Middle frontal gyrus (tissue), 1 donor: ENCODE measurements around the gene UCP3.
"Not testable (repeated sequence)": the region's sequence is repeated elsewhere in the genome, so short reads cannot be mapped to it uniquely, and the experiment has no call there.

Experiments used
- DNase-seq: peaks from one replicate; pipeline ENCODE4 v3.0.0-alpha.2; 2015; ENCODE audit warnings: low spot score; ENCODE audit errors: extremely low spot score

UCP3 gene

GRCh38 chr11:74000307-74001133 lies 8.4 kb downstream of the UCP3 start:
- DNase-seq: no peak

DNA sequence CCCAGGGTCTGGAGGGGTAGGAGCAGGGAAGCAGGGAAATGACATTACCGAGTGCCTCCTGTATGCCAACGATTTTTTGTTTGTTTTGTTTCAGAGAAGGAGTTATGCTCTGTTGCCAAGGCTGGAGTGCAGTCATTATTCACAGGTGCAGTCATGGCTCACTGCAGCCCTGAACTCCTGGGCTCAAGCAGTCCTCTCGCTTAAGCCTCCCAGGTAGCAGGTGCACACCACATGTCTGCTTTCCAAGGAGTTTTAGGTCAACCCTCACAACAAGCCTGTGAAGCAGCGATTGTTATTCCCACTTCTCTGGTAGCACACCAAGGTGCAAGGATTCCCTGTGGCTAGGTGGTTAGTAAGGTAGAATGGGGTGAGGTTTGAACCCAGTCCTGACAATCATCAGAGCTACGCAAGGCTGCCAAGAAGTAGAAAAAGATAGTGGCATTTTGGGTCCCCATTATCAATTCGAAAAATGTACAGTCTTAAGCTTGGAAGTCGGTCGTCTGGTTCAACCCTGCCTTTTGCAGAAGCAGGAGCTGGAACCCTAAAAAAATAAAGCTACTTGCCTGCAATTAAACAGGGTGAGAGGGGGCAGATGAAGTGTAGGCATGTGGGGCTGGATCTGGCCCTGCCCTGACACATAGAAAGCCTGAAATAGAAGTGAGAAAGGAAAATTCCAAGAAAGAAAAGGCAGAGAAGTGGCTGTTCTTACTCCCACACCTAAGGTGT lies 9.1 kb downstream of the UCP3 start:
- no peak for DNase-seq

DNA sequence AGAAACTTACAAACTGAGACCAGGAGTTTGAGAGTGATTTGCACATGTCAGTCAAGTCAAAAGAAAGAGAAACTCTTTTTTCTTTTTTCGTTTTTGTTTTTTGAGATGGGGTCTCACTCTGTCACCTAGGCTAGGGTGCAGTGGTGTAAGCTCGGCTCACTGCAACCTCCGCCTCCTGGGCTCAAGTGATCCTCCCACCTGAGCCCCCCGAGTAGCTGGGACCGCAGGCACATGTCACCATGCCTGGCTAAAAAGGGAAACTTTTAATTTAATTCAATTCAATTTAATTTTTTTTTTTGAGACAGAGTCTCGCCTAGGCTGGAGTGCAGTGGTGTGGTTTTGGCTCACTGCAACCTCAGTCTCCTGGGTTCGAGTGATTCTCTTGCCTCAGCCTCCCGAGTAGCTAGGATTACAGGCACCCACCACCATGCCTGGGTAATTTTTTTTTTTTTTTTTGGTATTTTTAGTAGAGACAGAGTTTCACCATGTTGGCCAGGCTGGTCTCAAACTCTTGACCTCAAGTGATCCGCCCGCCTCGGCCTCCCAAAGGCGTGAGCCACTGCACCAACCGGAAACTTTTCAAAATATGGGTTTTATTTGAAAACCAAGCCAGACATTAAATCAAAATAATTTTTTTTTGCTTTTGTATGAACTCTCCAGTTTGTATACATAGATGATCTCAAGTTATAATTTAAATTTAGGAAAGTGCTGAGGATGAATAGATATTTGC lies 9.9 kb downstream of the UCP3 start:
- DNase-seq: no peak

DNA sequence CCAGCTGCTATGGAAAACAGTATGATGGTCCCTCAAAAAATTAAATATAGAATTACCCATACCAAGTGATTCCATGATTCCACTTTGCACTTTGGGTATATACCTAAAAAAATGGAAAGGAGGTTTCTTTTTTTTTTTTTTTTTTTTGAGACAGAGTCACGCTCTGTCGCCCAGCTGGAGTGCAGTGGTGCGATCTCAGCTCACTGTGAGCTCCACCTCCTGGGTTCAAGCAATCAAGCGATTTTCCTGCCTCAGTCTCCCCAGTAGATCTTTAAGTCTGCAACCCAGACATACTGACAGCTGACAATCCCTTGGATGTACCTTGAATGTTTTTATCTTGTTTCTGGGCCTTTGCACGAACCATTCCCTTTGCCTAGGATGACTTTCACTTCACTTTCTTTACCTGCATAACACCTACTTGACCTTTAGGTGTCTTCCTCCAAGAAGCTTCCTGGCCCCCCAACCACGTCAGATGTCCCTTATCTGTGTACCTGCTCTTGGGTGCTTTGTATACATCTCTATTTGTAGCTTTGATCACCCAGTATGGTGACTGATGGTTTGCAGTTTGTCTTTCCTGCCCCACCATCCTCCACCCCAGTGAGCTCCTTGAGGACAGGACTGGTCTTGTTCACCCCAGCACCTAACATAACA lies 11.6 kb downstream of the UCP3 start:
- DNase-seq: no peak

DNA sequence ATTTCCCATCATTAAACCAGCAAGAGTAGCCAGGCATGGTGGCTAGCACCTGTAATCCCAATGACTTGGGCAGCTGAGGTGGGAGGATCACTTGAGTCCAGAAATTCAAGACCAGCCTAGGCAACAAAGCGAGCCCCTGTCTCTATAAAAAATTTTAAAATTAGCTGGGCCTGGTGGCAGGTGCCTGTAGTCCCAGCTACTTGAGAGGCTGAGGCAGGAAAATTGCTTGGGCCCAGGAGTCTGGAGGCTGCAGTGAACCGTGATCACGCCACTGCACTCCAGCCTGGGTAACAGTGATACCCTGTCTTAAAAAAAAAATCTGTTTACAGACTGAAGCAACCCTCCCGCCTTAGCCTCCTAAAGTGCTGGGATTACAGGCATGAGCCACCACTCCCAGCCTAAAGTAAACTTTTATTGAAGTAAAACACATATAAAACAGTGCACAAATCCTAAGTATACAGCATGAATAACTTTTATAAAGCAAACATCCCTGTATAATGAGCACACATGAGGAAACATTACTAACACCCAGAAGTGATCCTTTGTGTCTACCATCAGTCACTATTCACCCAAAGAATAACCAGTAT lies 12.6 kb downstream of the UCP3 start:
- DNase-seq: no peak

GRCh38 chr11:73995731-73996130 lies 13.2 kb downstream of the UCP3 start:
- no peak for DNase-seq

DNA sequence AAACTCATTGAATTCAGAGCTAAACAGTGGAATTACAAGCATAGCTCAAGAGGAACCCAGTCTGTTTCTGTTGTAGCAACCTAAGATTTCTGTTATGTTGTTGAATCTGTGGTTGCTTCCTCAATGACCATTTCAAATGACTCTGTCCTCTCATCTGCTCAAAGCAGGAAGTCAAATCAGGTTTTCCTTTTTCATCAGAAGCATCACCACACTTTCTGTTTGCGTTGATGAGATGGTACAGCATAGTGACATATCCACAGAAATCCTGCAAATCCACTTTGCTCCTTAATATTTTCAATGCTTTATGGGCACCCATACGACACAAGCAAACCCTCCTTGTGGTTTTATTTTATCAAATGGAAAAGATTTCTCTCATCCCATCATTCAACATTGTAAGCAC lies 13.6 kb downstream of the UCP3 start:
- DNase-seq: no peak

- no peak for DNase-seq
Measured at GRCh38 chr11:73991471-73992006, 17.3 kb downstream of the UCP3 start.

- DNase-seq: no peak
Measured at GRCh38 chr11:73990730-73991129, 18.2 kb downstream of the UCP3 start.

- DNase-seq: no peak
Measured at GRCh38 chr11:73989156-73989555, 19.7 kb downstream of the UCP3 start.

GRCh38 chr11:73988227-73988626 lies 20.7 kb downstream of the UCP3 start:
- DNase-seq: no peak

DNA sequence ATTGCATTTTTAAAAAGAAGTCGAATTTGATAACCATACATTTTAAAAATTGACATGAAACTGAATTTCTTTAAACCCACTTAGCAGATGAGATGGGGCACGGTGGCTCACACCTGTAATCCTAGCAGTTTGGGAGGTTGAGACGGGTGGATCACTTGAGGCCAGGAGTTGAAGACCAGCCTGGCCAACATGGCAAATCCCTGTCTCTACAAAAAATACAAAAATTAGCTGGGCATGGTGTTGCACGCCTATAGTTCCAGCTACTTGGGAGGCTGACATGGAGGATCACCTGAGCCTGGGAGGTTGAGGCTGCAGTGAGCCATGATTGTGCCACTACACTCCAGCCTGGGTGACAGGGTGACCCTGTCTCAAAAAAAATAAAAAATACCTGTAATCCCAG lies 23.2 kb downstream of the UCP3 start:
- DNase-seq: not testable (repeated sequence)

DNA sequence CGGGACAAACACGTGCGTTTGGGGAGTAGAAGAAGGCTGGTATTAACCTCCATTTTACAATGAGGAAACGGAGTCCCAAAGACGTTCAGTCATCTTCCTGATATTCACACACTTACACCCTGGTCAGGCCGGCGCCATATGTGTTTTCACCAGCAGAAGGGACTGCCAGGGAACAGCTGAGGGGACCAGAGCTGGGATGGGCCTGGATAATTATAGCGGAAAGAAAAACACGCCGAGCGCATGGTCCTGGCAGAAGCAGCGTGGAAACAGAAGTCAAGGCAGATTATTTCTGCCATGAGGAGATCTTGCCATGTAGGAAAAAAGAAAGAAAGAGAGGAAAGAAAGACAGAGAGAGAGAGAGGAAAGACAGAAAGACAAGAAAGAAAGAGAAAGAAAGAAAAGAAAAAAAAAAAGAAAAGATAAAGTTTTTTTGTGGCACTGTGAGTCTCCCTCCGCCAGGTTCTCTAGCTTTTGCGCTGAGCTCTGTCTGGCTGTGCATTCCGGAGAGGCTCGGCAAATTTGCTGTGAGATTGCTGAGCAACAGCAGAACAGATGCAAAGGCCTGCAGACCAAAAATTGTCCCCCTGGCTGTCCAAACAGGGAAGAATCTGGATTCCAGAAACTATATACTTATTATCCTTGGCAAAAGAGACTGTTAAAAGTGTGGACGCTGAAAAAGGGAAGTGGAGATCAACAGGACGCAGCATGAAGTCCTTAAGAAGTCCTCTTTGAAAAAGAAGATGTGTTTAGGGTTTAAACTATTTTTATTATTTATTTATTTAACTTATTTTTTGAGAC lies 24.9 kb downstream of the UCP3 start:
- DNase-seq: no peak

GRCh38 chr11:73982990-73983740 lies 25.7 kb downstream of the UCP3 start:
- peak; percentile 84 for DNase-seq

GRCh38 chr11:73982595-73982989 lies 26.3 kb downstream of the UCP3 start, which contains the start of gene UCP2:
Gene UCP2, minus strand, starts transcription at chr11:73982843. Its CDS starts 4,465 bp downstream, at chr11:73978378.
- DNase-seq: peak; percentile 29

DNA sequence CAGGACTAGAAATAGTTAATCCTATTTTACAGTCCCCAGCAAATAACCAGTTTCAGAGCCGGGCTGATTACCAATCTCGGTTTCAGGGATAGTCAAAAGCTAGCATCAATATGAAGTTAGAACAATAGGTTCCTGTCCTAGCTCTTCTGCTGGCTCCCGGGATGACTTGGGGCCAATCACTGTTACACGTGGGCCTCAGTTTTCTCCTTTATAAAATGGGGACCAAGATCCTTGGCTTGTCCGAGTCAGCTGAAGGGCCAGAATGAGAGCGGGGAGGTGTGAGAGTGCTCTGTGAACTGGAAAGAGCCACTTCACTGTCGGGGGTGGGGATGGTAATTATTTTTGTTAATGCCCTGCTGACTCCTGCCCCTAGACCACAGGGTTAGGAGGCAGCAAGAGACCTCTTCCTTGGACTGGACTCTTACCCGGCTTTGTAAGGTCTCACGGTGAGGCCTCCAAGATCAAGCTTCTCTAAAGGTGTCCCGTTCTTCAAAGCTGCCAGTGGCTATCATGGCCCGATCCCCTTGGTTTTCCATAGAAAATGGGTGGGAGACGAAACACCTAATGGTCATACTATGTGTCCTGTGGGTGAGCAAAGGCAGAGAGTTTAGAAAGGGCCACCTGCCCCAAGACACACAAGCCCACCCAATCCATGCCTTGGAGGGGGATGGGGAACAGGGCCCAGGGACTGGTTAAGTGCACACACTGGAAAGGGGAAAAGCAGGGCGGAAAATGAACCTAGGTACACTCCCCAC lies 27.7 kb downstream of the UCP3 start:
- DNase-seq: no peak

DNA sequence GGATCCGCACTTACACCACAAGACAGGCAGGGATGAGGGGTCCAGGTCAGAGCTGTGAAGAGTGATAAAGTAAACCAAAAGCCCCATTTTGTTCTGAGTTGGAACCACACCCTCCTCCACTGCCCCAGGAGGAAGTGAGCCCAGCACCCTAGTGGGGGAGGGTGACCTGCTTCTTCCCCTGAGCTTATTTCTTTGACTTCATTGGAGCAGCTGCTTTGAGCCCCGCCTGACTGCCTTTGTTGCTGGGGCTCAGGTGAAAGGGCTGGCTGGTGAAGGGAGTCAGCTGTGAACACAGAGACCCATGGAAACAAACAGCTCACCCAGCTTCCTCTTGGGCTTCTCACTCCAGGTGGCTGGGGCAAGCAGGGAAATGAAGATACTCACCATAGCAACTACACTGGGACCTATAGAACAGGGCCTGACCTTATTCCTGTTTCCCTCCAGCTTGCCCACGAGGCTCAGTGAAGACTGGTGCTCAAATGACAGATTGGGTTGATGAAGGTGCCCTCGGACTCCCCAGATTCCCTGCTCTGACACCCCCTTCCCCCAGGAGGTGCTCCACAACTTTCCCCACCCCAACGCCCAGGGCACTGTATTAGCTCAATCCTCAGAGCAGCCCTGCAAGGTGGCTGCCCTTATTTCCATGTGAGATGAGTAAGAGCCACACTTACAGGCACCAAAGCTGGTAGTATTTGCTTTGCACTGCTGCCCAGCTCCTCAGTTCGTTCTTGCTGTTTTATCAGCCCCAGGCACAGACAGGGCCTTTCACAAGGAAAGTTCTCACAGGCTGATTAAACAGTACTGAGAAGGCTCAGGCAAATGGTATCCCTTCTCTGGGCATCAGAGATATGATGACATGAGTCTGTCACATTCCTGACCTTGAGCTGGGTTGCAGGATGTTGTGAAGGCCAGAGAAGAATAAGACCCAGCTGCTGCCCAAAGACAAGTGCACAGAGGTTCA lies 28.6 kb downstream of the UCP3 start:
- no peak for DNase-seq
